ENCODE data around the gene FBXO17. TPM values are rescaled to one million over a fixed set of nuclear protein-coding genes. Genes with fewer than 3 reads are reported as not detected.
"Not testable (repeated sequence)": the region's sequence is repeated elsewhere in the genome, so short reads cannot be mapped to it uniquely, and the experiment has no call there.

FBXO17 gene
- total RNA-seq, 1 donor from 2014 or later: not detected

DNA sequence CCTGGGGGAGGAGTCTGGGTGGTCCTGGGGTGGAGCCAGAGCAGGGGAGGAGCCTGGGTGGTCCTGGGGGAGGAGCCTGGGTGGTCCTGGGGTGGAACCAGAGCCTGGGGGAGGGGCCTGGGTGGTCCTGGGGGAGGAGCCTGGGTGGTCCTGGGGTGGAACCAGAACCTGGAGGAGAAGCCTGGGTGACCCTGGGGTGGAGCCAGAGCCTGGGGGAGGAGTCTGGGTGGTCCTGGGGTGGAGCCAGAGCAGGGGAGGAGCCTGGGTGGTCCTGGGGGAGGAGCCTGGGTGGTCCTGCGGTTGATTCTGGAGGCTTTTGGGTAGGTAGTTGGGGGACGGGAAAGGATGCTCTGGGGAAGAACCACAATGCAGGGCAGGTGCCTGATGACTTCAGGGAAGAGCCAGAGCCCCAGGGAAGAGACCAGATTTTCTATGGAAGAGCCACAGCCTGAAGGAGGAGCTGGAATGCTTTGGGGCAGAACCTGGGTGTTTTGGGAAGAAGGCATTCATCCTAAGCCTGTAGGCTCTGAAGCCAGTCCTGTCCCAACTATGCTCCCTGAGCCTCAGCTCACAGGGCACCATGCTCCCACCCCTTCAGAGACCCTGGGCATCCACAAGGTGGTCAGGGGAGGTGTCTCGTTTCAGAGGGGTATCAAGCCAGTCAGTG, 29.8 kb downstream of the FBXO17 start:
- intact Hi-C loops (cut with micrococcal nuclease): no loop called here

DNA sequence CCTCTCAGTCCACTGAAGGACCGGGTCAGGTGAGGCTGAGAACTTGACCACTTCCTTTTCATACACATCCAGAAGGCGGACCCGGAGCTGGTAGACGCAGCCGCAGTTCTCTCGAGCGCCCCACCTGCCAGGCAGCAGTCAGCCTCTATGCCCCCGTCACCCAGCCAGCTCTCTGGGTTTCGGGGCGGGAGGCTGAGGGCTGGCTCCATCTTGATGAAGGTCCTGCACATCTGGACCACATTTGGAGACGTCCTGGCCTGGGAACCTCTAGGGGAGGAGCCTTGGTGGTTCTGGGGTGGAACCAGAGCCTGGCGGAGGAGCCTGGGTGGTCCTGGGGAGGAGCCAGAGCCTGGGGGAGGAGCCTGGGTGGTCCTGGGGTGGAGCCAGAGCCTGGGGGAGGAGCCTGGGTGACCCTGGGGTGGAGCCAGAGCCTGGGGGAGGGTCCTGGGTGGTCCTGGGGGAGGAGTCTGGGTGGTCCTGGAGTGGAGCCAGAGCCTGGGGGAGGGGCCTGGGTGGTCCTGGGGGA, 30.5 kb downstream of the FBXO17 start:
- intact Hi-C loops (cut with micrococcal nuclease): no loop called here

DNA sequence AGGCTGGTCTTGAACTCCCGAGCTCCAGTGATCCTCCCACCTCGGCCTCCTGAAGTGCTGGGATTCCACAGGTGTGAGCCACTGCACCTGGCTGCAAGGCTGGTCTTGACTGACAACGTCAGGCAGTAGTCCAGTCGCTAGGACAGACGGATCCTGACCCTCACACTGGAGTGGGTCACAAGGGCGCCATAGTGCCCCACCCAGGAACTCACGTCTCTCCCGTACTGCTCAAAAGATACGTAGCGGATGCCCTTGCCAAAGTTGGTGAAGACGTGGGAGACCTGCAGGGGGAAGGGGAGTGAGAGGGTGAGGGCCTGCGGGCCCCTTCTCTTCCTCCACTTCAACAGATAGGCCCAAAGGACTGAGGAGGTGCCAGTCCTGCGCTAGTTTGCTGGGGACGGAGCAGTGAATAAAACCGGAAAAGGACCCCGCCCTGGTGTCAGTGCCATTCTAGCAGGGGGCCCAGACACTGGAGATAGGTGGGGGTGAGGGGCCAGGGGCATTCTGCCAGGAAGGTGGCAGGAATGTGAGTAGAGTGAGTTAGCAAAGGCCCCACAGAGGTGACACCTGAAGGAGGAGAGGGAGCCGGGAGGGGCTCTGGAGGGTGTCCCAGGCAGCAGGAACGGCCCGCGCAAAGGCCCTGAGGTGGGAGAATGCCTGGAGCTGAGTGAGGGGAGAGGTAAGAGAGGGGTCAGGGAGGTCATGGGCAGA, 32.9 kb downstream of the FBXO17 start:
- intact Hi-C loops (cut with micrococcal nuclease): no loop called here

DNA sequence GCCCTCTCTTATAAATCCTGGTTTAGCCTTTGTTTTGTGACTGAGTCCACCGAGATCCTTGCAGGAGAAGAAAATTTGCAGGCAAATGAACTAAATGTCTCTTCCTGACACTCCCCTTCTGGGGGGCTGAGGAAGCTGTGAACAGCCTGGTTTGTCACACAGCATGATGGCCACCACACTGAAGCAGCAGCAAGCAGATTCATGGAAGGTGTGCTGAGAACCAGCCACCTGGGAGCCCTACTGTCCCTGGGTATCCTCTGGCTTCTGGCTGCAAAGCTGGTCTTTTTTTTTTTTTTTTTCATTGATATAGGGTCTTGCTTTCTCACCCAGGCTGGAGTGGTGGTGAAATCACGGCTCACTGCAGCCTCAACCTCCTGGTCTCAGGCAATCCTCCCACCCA, 33.6 kb downstream of the FBXO17 start:
- intact Hi-C loops (cut with micrococcal nuclease): no loop called here

DNA sequence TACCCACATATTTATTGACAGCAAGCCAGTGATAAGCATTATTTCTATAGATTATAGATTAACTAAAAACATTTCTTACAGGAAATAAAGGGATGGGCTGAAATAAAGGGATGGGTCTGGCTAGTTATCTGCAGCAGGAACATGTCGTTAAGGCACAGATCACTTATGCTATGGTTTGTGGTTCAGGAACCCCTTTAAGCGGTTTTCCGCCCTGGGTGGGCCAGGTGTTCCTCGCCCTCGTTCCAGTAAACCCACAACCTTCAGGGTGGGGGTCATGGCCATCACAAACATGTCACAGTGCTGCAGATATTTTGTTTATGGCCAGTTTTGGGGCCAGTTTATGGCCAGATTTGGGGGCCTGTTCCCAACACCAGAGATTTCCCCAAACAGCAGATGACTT, 34.1 kb downstream of the FBXO17 start:
- intact Hi-C loops (cut with micrococcal nuclease): not testable (repeated sequence)

DNA sequence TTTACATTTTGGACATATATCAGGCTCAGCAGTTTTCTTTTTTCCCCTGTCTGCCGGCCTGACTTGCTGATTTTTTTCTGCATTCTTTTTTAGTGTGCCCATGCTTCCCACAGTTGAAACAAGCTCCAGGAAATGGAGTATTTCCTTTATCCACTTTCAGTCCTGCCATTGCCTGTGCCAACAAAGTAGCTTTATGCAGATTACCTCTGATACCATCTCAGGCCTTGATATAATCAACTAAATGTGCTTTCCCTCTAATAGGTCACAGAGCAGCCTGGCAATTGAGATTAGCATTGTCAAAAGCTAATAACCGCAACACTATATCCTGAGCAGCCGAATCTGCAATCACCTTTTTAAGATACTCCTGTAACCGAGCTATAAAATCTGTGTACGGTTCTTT, 35.6 kb downstream of the FBXO17 start:
- intact Hi-C loops (cut with micrococcal nuclease): no loop called here

DNA sequence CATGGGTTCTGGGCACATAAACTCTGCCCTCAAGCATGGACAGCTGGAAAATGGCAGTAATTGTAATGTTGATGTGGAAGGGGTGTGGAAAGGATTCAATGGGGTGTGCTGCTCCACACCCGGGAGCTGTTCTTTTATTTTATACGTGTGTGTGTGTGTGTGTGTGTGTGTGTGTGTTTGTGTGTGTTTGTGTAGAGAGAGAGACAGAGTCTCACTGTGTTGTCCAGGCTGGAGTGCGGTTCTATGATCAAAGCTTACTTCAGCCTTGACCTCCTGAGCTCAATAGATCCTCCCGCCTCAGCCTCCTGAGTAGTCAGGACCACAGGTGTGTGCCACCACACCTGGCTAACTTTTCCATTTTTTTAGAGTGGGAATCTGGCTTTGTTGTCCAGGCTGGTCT, 42.0 kb downstream of the FBXO17 start:
- intact Hi-C loops (cut with micrococcal nuclease): loop anchor here (5.0 kb wide), 1 partner anchor 516 kb away; no protein-coding TSS in a partner anchor

DNA sequence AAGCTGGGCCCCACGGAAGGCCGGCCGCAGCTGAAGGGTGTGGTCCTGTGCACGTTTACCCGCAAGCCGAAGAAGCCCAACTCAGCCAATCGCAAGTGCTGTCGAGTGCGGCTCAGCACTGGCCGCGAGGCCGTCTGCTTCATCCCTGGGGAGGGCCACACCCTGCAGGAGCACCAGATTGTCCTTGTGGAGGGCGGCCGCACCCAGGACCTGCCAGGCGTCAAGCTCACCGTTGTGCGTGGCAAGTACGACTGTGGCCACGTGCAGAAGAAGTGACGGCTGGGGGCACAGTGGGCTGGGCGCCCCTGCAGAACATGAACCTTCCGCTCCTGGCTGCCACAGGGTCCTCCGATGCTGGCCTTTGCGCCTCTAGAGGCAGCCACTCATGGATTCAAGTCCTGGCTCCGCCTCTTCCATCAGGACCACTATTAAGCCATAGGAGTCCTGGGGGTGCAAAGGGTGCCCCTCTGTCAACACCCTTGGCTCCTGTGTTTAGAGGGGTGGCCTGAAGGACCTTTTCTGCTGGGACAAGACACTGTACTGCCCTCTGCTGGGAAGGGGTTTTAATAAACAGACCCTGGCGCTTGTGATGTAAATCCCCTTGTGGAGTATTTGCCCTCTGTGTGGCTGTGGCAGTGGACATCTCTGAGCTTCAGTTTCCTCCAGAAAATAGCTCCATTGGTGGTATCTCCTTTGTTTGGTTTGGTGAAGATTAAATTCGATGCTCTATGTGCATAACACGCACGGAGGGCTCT, 42.9 kb downstream of the FBXO17 start:
- intact Hi-C loops (cut with micrococcal nuclease): loop anchor here (5.0 kb wide), 1 partner anchor 515 kb away; no protein-coding TSS in a partner anchor

DNA sequence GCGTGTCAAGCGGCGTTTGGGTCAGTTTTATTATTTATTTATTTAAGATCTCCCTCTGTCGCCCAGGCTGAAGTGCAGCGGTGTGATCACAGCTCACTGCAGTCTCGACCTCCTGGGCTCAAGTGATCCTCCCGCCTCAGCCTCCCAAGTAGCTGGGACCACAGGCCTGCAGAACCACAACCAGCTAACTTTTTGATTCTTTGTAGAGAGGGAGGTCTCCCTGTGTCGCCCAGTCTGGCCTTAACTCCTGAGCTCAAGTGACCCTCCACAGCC, 44.1 kb downstream of the FBXO17 start:
- intact Hi-C loops (cut with micrococcal nuclease): loop anchor here (2.0 to 5.0 kb wide), 2 partner anchors 163 to 514 kb away; no protein-coding TSS in a partner anchor

DNA sequence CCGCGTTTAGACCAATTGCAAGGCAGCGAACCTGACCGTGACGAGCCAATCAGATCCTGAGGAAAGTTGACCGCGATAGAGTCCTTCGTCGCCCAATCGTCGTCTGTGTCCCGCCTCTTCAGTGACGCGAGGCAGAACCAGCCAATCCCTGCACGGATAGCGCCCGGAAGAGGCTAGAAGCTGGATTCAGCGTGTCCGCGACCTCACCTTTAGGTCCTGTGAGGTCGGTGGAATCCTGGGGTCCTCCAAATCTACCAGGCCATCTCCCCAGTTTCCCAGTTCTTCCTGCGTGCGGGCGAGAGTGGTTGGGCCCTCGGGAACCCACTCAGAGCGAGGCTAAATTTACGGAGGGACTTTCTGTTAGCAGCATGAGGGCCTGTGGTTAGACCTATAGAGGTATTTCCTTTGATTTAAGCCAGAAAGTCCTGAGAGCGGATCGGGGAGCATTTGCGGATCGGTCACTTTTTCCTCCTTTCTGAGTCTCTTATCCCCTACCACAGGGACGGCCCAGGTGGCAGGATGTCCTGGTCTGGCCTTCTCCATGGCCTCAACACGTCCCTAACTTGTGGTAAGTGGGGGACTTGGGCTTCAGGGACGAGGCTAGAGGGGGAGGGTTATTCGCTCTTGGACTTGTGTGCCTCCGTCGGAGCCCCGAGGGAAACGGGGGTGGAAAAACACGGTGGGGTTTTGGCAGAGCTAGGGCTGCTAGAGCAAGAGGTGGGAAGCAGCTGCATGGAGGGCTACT, 44.6 kb downstream of the FBXO17 start, which contains the start of gene MRPS12:
TSS of gene MRPS12 (plus strand) at position 169 of the 745 bp plus-strand sequence. CDS start at position 520, 351 bp downstream.
- intact Hi-C loops (cut with micrococcal nuclease): loop anchor here (1.0 to 5.0 kb wide), 20 partner anchors 21 to 1024 kb away; partner anchors contain the start of genes ACTN4, ECH1, EIF3K and GGN

DNA sequence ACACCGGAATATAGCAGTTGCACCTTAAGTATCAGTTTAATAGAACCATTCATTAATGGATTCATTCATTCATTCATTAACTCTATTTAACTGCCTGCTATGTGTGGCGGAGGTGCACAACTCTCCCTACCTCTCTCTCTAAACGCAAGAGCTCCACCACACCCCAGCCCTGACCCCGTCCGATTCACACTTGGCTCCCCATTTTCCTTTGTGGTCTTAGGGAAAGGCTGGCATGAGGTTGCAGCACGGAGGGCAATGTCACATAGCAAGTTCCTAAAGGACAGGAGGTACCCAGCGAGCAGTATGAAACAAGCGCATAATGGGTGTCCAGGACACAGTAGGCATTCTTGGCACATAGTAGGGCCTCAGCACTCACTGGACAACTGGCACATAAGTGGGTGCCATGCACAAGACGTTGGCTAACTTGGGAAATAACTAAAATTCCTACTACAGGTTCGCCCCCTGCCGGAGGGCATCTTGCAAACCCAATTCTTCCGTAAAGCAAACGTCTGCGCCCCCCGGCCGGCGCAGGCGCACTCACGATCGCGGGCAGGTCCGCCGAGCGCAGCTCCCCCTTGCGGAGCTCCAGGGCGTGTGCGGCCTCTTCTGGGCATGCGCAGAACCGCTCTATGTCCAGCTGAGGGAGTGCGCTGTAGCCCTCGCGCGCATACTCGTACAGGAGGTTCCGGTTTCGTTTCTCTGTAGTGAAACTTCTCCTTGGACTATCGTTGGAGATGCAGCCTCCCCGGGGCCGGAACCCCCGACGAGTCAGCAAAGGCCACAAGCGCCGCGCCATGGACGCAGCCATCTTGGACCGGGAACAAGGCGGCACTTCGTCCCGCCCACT, 45.4 kb downstream of the FBXO17 start, which contains the start of gene SARS2:
TSS of gene SARS2 (minus strand) at position 835 of the 847 bp plus-strand sequence. CDS start at position 808, 27 bp downstream.
- intact Hi-C loops (cut with micrococcal nuclease): loop anchor here (1.0 to 5.0 kb wide), 20 partner anchors 22 to 1023 kb away; partner anchors contain the start of genes ACTN4, ECH1, EIF3K and GGN

DNA sequence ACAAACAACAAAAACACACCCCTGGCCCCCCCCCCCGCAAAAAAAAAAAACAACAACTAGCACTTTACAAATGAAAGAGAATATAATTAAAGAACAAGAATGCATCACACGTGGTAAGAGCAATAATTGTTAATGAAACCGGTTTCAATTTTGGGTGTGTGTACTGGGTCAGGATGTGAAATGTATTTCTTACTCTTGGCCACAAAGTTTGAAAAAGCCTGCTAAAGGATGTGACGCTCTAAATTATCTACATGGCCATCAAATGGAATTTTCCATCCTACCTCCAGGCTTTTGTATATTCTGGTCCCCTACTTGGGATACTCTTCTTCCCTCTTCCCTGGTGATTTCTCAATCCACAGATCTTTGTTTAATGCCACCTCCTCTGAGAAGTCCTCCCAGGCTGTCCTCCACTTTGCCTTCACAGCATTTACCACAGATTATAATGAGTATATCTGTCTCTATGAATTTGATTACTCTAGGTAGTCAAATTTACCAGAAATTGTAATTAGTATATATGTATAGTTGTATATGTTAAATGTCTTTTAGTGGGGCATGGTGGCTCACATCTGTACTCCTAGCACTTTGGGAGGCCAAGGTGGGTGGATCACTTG, 47.0 kb downstream of the FBXO17 start:
- intact Hi-C loops (cut with micrococcal nuclease): no loop called here

DNA sequence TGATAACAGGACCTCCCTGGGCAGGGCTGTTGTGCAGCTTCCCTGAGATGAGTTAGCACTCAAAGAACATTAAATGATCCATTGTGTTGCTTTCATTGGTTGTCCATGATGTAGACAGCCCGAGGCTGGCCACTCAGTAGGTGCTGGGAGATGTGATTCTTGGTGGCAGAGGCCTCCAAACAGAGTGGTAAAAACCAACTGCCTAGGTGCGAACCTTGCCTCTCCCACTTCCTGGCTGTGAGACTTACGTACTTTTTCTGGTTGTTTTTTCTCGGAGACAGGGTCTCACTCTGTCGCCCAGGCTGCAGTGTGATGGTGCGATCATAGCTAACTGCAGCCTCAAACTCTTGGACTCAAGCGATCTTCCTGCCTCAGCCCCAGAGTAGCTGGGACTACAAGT, 51.2 kb downstream of the FBXO17 start:
- intact Hi-C loops (cut with micrococcal nuclease): no loop called here

DNA sequence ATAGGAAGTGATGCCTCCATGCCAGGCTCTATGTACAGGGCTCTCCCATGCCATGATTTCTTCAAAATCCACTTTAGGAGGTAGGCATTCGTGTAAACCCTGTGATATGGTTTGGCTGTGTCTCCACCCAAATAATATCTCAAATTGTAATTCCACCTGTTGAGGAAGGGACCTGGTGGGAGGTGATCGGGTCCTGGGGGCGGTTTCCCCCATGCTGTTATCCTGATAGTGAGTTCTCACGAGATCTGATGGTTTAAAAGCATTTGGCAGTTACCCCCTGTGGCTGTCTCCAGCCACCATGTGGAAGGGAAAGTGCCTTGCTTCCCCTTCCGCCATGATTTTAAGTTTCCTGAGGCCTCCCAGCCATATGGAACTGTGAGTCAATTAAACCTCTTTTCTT, 53.1 kb downstream of the FBXO17 start:
- intact Hi-C loops (cut with micrococcal nuclease): no loop called here

DNA sequence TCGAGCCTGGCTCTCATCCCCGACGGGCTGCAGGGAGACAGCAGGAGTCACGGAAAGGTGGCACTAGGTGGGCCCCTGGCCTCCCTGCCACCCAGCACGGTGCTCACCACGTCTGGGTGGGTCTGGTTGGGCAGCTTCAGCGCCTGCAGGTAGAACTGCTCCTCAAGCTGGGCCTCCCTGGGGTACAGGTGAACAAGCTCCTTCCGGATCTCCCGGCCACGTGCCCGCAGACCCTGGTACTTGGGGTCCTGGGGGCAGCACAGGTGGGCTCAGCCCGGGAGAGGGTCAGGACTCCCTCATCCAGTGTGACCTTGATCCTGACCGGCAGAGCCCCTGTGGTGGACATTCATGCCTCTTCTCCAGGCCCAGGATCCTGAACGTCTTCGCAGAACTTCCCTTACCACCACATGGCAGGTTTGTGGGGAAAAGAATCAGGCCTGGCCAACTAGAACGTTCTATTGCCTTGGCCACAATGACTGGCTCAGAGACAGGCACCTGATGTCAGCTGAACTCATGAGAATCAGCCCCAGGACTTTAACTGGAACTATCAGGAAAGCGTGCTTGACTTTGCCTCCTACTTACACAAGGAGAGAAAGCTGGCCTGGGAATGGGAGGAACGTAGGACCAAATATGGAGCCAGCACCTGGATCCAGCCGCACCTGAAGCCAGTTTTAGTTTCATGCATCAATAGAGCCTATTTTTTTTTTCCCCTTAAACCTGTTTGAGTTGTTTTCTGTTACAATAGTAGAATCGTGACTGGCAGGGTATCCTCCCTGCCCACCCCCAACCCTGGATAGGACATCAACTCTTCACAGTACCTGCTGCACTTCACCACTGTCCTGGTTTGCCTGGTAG, 53.9 kb downstream of the FBXO17 start:
- intact Hi-C loops (cut with micrococcal nuclease): no loop called here

DNA sequence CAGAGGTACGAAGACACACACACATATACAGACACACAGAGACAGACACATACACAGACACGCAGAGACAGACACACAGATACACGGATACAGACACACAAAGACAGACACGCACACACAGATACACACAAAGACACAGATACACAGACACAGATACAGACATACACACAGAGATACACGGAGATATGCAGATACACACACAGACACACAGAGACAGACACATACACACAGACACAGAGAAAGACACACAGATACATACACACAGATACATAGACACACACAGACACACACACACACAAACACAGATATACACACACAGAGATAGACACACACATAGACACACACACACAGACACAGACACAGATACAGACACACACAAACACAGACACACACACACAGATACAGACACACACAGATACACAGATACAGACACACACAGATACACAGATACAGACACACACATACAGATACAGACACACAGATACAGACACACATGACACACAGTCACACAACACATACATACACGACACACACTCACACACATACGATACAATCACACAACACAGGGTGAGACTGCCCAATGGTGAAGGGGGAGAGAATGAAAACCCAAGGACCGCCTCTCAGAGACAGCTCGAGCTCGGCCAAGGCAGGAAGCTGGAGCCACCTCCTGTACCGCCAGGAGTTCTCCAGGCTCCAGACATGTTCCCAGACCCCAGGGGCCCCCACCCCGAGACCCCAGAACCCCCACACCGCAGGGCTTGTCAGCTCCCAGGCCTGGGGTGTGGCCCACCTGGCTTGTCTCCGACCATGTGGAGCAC, 54.7 kb downstream of the FBXO17 start:
- intact Hi-C loops (cut with micrococcal nuclease): no loop called here

DNA sequence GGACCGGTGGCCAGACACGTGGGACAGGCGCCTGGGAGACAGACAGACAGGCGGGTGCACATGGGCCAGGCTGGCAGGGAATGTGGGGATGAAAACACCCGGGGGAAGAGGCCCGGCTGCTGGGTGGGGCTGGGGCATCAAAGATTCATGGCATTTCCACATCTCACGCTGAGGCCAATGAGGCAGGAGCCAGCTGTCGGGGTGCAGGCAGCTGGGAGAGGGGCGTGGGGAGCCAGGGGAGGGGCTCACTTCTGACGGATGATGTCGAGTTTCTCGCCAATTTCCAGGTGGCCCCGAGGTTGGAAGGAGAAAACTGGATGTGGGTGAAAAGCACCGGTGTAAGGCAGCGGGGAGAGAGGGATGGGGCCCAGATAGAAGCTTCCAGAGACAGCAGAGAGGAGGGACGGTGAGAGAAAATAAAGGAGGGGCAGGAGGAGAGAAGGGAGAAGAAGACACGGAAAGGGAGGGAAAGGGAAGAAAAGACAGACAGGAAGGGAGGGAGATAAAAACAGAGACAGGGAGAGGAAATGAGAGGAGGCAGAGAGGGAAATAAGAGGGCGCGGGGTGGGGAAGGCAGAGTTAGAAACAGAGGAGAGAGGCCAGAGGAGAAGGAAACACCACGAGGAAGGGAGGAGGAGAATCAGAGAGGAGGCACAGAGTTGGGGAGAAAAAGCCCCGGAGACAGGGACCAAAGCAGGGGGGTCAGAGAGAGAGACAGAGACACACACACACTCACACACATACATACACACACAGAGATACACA, 55.5 kb downstream of the FBXO17 start:
- intact Hi-C loops (cut with micrococcal nuclease): no loop called here

All from T-helper 1 cell treated with Interleukin-12 subunit alpha and Interleukin-12 subunit beta and Interleukin-4 antibody, amounts not matched to agents 30 ng/mL and 1 ng/mL, for 36 hours (primary cell).